KMS-11 (cell line): ENCODE data around the gene SEL1L3.

Source experiments
- H2AFZ ChIP-seq: fragments of 200-600 bp; sonication (generic); 2 replicates; pipeline ENCODE4 v1.6.1; 2016; ENCODE audit warnings: antibody characterized with exemption, mixed run types, low read depth
- H3K27ac ChIP-seq: fragments of 200-600 bp; sonication (generic); 2 replicates; pipeline ENCODE4 v1.6.1; 2016; ENCODE audit warnings: mild to moderate bottlenecking, mixed run types
- H3K27me3 ChIP-seq: fragments of 200-600 bp; sonication (generic); 2 replicates; pipeline ENCODE4 v1.6.1; 2017; ENCODE audit warnings: mild to moderate bottlenecking, low read depth, mixed run types, moderate library complexity; ENCODE audit not compliant: insufficient read depth
- H3K36me3 ChIP-seq: fragments of 200-600 bp; sonication (generic); 2 replicates; pipeline ENCODE4 v1.6.1; 2017; ENCODE audit warnings: mild to moderate bottlenecking, mixed run types; ENCODE audit not compliant: insufficient read depth
- H3K4me1 ChIP-seq: fragments of 200-600 bp; sonication (generic); 2 replicates; pipeline ENCODE4 v1.6.1; 2016; ENCODE audit warnings: mild to moderate bottlenecking, low read depth, mixed run types; ENCODE audit not compliant: poor library complexity, severe bottlenecking
- H3K4me2 ChIP-seq: fragments of 200-600 bp; sonication (generic); 2 replicates; pipeline ENCODE4 v1.7.0; 2016; ENCODE audit warnings: mild to moderate bottlenecking, mixed run types
- H3K4me3 ChIP-seq: fragments of 200-600 bp; sonication (generic); IDR thresholded peaks from 2 replicates; pipeline ENCODE4 v1.6.1; 2017; ENCODE audit warnings: low read depth, low read length, mixed read lengths; ENCODE audit not compliant: insufficient read depth
- H3K79me2 ChIP-seq: fragments of 200-600 bp; sonication (generic); 2 replicates; pipeline ENCODE4 v1.6.1; 2016; ENCODE audit warnings: low read depth, mixed run types; ENCODE audit not compliant: insufficient read depth
- H3K9ac ChIP-seq: fragments of 200-600 bp; sonication (generic); 2 replicates; pipeline ENCODE4 v1.6.1; 2016; ENCODE audit warnings: mild to moderate bottlenecking, mixed run types
- H4K20me1 ChIP-seq: fragments of 200-600 bp; sonication (generic); 2 replicates; pipeline ENCODE4 v1.6.1; 2016; ENCODE audit warnings: mild to moderate bottlenecking, mixed run types; ENCODE audit not compliant: insufficient read depth
- CTCF ChIP-seq: fragments of 200-600 bp; sonication (generic); conservative IDR thresholded peaks from 2 replicates; pipeline ENCODE4 v1.6.1; 2017; ENCODE audit warnings: low read depth, mild to moderate bottlenecking, antibody characterized with exemption, low read length, moderate library complexity, mixed read lengths

Gene SEL1L3

GRCh38 chr4:25888781-25889180 is 26.0 kb upstream of the SEL1L3 start:
- Histone ChIP-seq H3K4me3 (no peak overlapping the region), H3K79me2 (no peaks in the 10 kb centered on the region), H3K4me2 (no peak overlapping the region), H3K27me3 (no peaks in the 10 kb centered on the region), H3K27ac (no peak overlapping the region), H3K9ac (no peak overlapping the region), H2AFZ (no peak overlapping the region), H4K20me1 (no peaks in the 10 kb centered on the region), H3K36me3 (no peaks in the 10 kb centered on the region), H3K4me1 (no peaks in the 10 kb centered on the region)
- TF ChIP-seq CTCF = no peak

GRCh38 chr4:25884031-25884782 is 21.4 kb upstream of the SEL1L3 start:
- no peak overlapping the region for H2AFZ ChIP-seq
- no peaks in the 10 kb centered on the region for H3K36me3 ChIP-seq
- no peaks in the 10 kb centered on the region for H3K27me3 ChIP-seq
- no peak overlapping the region for H3K27ac ChIP-seq
- no peaks in the 10 kb centered on the region for H3K79me2 ChIP-seq
- no peaks in the 10 kb centered on the region for H4K20me1 ChIP-seq
- no peak for TF ChIP-seq CTCF
- H3K4me1 ChIP-seq = no peaks in the 10 kb centered on the region
- H3K4me2 ChIP-seq = no peak overlapping the region
- H3K4me3 ChIP-seq = no peak overlapping the region
- no peak overlapping the region for H3K9ac ChIP-seq

- Histone ChIP-seq H2AFZ (no peak overlapping the region), H3K79me2 (no peaks in the 10 kb centered on the region), H3K4me2 (no peak overlapping the region), H3K4me3 (no peak overlapping the region), H3K36me3 (no peaks in the 10 kb centered on the region), H3K9ac (no peak overlapping the region), H3K4me1 (no peaks in the 10 kb centered on the region), H4K20me1 (no peaks in the 10 kb centered on the region), H3K27ac (no peak overlapping the region), H3K27me3 (no peaks in the 10 kb centered on the region)
- TF ChIP-seq CTCF = no peak
These were observed 20.8 kb upstream of the SEL1L3 start for GRCh38 chr4:25883565-25883964.

- TF ChIP-seq CTCF = no peak
- no peak overlapping the region for H3K9ac ChIP-seq
- H3K27ac ChIP-seq = no peak overlapping the region
- H3K4me2 ChIP-seq = no peak overlapping the region
- no peak overlapping the region for H2AFZ ChIP-seq
- H3K4me1 ChIP-seq = no peaks in the 10 kb centered on the region
- no peaks in the 10 kb centered on the region for H4K20me1 ChIP-seq
- H3K27me3 ChIP-seq = no peaks in the 10 kb centered on the region
- H3K79me2 ChIP-seq = no peaks in the 10 kb centered on the region
- no peak overlapping the region for H3K4me3 ChIP-seq
- no peaks in the 10 kb centered on the region for H3K36me3 ChIP-seq
These were observed 19.4 kb upstream of the SEL1L3 start for GRCh38 chr4:25882226-25882625.
